Measurements from ENCODE around the gene AOC3. TPM values are rescaled to one million over a fixed set of nuclear protein-coding genes. Genes with fewer than 3 reads are reported as not detected.
"Not testable (repeated sequence)": the region's sequence is repeated elsewhere in the genome, so short reads cannot be mapped to it uniquely, and the experiment has no call there.

Gene AOC3
- total and polyA plus RNA-seq, 5 experiments from 2014 or later, result 0.13 to 1.6 (median 1.6) TPM; not detected in 2

- no peak overlapping the region for H3K27ac Mint-ChIP-seq
- no peaks in the 10 kb centered on the region for H3K9me3 Mint-ChIP-seq
- no peaks in the 10 kb centered on the region for H3K36me3 Mint-ChIP-seq
- POLR2A ChIA-PET, result no interaction called here
- no peak overlapping the region for H3K4me3 Mint-ChIP-seq
- peaks cover 7 to 22% (median 15%) of the 10 kb centered on the region in 5 donors for H3K27me3 Mint-ChIP-seq
- ATAC-seq (no peak), DNase-seq (no peak)
- no peaks in the 10 kb centered on the region for H3K4me1 Mint-ChIP-seq
Observed at GRCh38 chr17:42877037-42877436, 26.0 kb downstream of the AOC3 start.

GRCh38 chr17:42878123-42878880 is 27.3 kb downstream of the AOC3 start:
- Mint-ChIP-seq H3K4me1 (no peaks in the 10 kb centered on the region), H3K9me3 (no peaks in the 10 kb centered on the region), H3K4me3 (no peak overlapping the region), H3K27me3 (peaks cover 3 to 18% (median 11%) of the 10 kb centered on the region in 5 donors), H3K36me3 (no peaks in the 10 kb centered on the region), H3K27ac (no peak overlapping the region)
- DNase-seq, result no peak
- no peak for ATAC-seq
- POLR2A ChIA-PET, result no interaction called here

GRCh38 chr17:42878924-42879595 is 28.1 kb downstream of the AOC3 start:
- no peak overlapping the region for H3K27ac Mint-ChIP-seq
- DNase-seq, result no peak
- POLR2A ChIA-PET, result no interaction called here
- H3K9me3 Mint-ChIP-seq, result no peaks in the 10 kb centered on the region
- H3K4me3 Mint-ChIP-seq, result no peak overlapping the region
- H3K36me3 Mint-ChIP-seq, result no peaks in the 10 kb centered on the region
- peaks cover 3 to 18% (median 11%) of the 10 kb centered on the region in 5 donors for H3K27me3 Mint-ChIP-seq
- no peaks in the 10 kb centered on the region for H3K4me1 Mint-ChIP-seq
- no peak for ATAC-seq

GRCh38 chr17:42879596-42879985 is 28.6 kb downstream of the AOC3 start:
- POLR2A ChIA-PET, result interaction anchor here (0.6 kb wide), 1 partner anchor 38 kb away, joined by 5 read pairs; no protein-coding TSS in a partner anchor
- DNase-seq (no peak), ATAC-seq (no peak)
- Mint-ChIP-seq H3K36me3 (no peaks in the 10 kb centered on the region), H3K4me1 (no peaks in the 10 kb centered on the region), H3K4me3 (no peak overlapping the region), H3K9me3 (no peaks in the 10 kb centered on the region), H3K27me3 (peaks cover 3 to 18% (median 11%) of the 10 kb centered on the region in 5 donors), H3K27ac (no peak overlapping the region)

GRCh38 chr17:42880776-42881310 is 29.8 kb downstream of the AOC3 start:
- Mint-ChIP-seq H3K9me3 (no peaks in the 10 kb centered on the region), H3K36me3 (no peaks in the 10 kb centered on the region), H3K27ac (no peak overlapping the region), H3K4me1 (peaks cover 0 to under 1% (median 0%) of the 10 kb centered on the region in 4 donors), H3K4me3 (no peak overlapping the region), H3K27me3 (peaks cover 0 to 18% (median 11%) of the 10 kb centered on the region in 5 donors)
- POLR2A ChIA-PET, result no interaction called here
- ATAC-seq (no peak), DNase-seq (no peak)

GRCh38 chr17:42881706-42882105 is 30.7 kb downstream of the AOC3 start:
- POLR2A ChIA-PET, H3K36me3 Mint-ChIP-seq, DNase-seq, ATAC-seq, H3K4me1 Mint-ChIP-seq, H3K4me3 Mint-ChIP-seq, H3K27ac Mint-ChIP-seq, H3K9me3 Mint-ChIP-seq: not testable (repeated sequence)
- H3K27me3 Mint-ChIP-seq, result peaks cover 0 to 23% (median 11%) of the 10 kb centered on the region in 5 donors

GRCh38 chr17:42882166-42882565 is 31.2 kb downstream of the AOC3 start:
- peaks cover 0 to 10% (median 0%) of the 10 kb centered on the region in 4 donors for H3K4me1 Mint-ChIP-seq
- no peaks in the 10 kb centered on the region for H3K36me3 Mint-ChIP-seq
- POLR2A ChIA-PET, result no interaction called here
- no peaks in the 10 kb centered on the region for H3K9me3 Mint-ChIP-seq
- ATAC-seq, result no peak
- H3K4me3 Mint-ChIP-seq, result no peak overlapping the region
- no peak overlapping the region for H3K27ac Mint-ChIP-seq
- no peak for DNase-seq
- peaks cover 0 to 22% (median 13%) of the 10 kb centered on the region in 5 donors for H3K27me3 Mint-ChIP-seq

- Mint-ChIP-seq H3K27ac (no peak overlapping the region), H3K4me3 (no peak overlapping the region), H3K27me3 (peaks cover 0 to 7% (median 5%) of the 10 kb centered on the region in 5 donors), H3K9me3 (no peaks in the 10 kb centered on the region), H3K36me3 (no peaks in the 10 kb centered on the region), H3K4me1 (peaks cover 0 to 10% (median 0%) of the 10 kb centered on the region in 4 donors)
- DNase-seq, result no peak
- POLR2A ChIA-PET, result no interaction called here
- no peak for ATAC-seq
Observed at GRCh38 chr17:42883802-42884558, 33.0 kb downstream of the AOC3 start.

GRCh38 chr17:42885806-42886205 is 34.8 kb downstream of the AOC3 start:
- H3K27ac Mint-ChIP-seq, POLR2A ChIA-PET, H3K4me3 Mint-ChIP-seq, DNase-seq, H3K36me3 Mint-ChIP-seq, H3K27me3 Mint-ChIP-seq, H3K9me3 Mint-ChIP-seq, ATAC-seq: not testable (repeated sequence)
- peaks cover 0 to 10% (median 2%) of the 10 kb centered on the region in 4 donors for H3K4me1 Mint-ChIP-seq

GRCh38 chr17:42886283-42887176 is 35.5 kb downstream of the AOC3 start:
- H3K27ac Mint-ChIP-seq, result no peak overlapping the region
- peaks cover 0 to 10% (median 2%) of the 10 kb centered on the region in 4 donors for H3K4me1 Mint-ChIP-seq
- H3K36me3 Mint-ChIP-seq, result no peaks in the 10 kb centered on the region
- DNase-seq (no peak), ATAC-seq (no peak)
- no peaks in the 10 kb centered on the region for H3K9me3 Mint-ChIP-seq
- POLR2A ChIA-PET, result no interaction called here
- no peak overlapping the region for H3K4me3 Mint-ChIP-seq
- H3K27me3 Mint-ChIP-seq, result peaks cover 0 to 7% (median 3%) of the 10 kb centered on the region in 5 donors

- Mint-ChIP-seq H3K4me1 (peaks cover 0 to 10% (median 2%) of the 10 kb centered on the region in 4 donors), H3K27me3 (peaks cover 0 to 7% (median 5%) of the 10 kb centered on the region in 5 donors), H3K9me3 (no peaks in the 10 kb centered on the region), H3K4me3 (no peak overlapping the region), H3K27ac (peak overlapping the region in 1 of 10 donors; percentile 16), H3K36me3 (no peaks in the 10 kb centered on the region)
- ATAC-seq, result no peak
- POLR2A ChIA-PET, result no interaction called here
- DNase-seq, result no peak
Observed at GRCh38 chr17:42889809-42890208, 38.8 kb downstream of the AOC3 start.

- ATAC-seq, result no peak
- POLR2A ChIA-PET, result no interaction called here
- no peak overlapping the region for H3K27ac Mint-ChIP-seq
Observed at GRCh38 chr17:42891539-42892152, 40.6 kb downstream of the AOC3 start.

More at GRCh38 chr17:42891539-42892152, 40.6 kb downstream of the AOC3 start:
- H3K4me1 Mint-ChIP-seq, result peaks cover 0 to 5% (median under 1%) of the 10 kb centered on the region in 4 donors
- H3K27me3 Mint-ChIP-seq, result peaks cover 0 to 8% (median 3%) of the 10 kb centered on the region in 5 donors
- H3K36me3 Mint-ChIP-seq, result no peaks in the 10 kb centered on the region
- DNase-seq, result no peak
- H3K9me3 Mint-ChIP-seq, result no peaks in the 10 kb centered on the region
- H3K4me3 Mint-ChIP-seq, result no peak overlapping the region
